SK-N-SH (cell line): ENCODE results near the gene PRSS48. TPM values are rescaled to one million over a fixed set of nuclear protein-coding genes. Genes with fewer than 3 reads are reported as not detected.

ENCODE experiments used
- CTCF ChIA-PET: fragments of 300-600, 350-600 bp; formaldehyde crosslinking; extraction: SDS; loops from one replicate; lab custom pipeline; 2021; lab: Yijun Ruan, JAX
- POLR2A ChIA-PET: fragments of 350-600 bp; sonication (Branson Sonifier 250); formaldehyde crosslinking; extraction: SDS; loops from one replicate; lab custom pipeline; 2020; ENCODE audit warnings: antibody characterized with exemption, inconsistent platforms; lab: Yijun Ruan, JAX
- DNase-seq: peaks from one replicate; pipeline ENCODE4 v3.0.0; 2012
- H2AFZ ChIP-seq: fragments of 200-600 bp; sonication (generic); 2 replicates; pipeline ENCODE4 v1.8.1; 2016; ENCODE audit warnings: antibody characterized with exemption, mild to moderate bottlenecking, low read depth
- H3F3A ChIP-seq: fragments of 200-600 bp; sonication (generic); replicated peaks from 2 replicates; pipeline ENCODE3; 2016; ENCODE audit warnings: antibody characterized with exemption, mild to moderate bottlenecking; ENCODE audit not compliant: insufficient read depth
- H3K27ac ChIP-seq, 2 experiments: fragments of 200-500 bp in 1 of 2; fragments of 200-600 bp in 1 of 2; sonication (Bioruptor generic) in 1 of 2; sonication (generic), shearing (Covaris generic) in 1 of 2; 2 replicates each; pipeline versions ENCODE4 v1.5.1 to v1.6.1; 2014 to 2016; ENCODE audit warnings: low read depth in 2 of 2, inconsistent platforms in 1 of 2, low read length in 1 of 2, mild to moderate bottlenecking in 1 of 2, mixed read lengths in 1 of 2
- H3K27me3 ChIP-seq: fragments of 200-600 bp; sonication (generic), shearing (Covaris generic); 2 replicates; pipeline ENCODE4 v1.6.1; 2016; ENCODE audit warnings: mixed run types; ENCODE audit not compliant: insufficient read depth
- H3K36me3 ChIP-seq, 2 experiments: fragments of 200-500 bp in 1 of 2; fragments of 200-600 bp in 1 of 2; sonication (Bioruptor generic) in 1 of 2; sonication (generic) in 1 of 2; replicated peaks in 1 of 2; 2 replicates each; pipeline versions ENCODE3 to v1.5.1; 2014 to 2016; ENCODE audit warnings: low read length in 1 of 2, mild to moderate bottlenecking in 1 of 2; ENCODE audit not compliant: insufficient read depth in 2 of 2, control insufficient read depth in 1 of 2
- H3K4me1 ChIP-seq, 2 experiments: fragments of 200-500 bp in 1 of 2; fragments of 200-600 bp in 1 of 2; sonication (Bioruptor generic) in 1 of 2; sonication (generic), shearing (Covaris generic) in 1 of 2; 2 replicates each; pipeline versions ENCODE4 v1.5.1 to v1.6.1; 2014 to 2016; ENCODE audit warnings: low read depth in 1 of 2, low read length in 1 of 2, mixed run types in 1 of 2; ENCODE audit not compliant: insufficient read depth in 2 of 2, control insufficient read depth in 1 of 2
- H3K4me2 ChIP-seq: fragments of 200-600 bp; sonication (generic), shearing (Covaris generic); 2 replicates; pipeline ENCODE4 v1.6.1; 2017; ENCODE audit warnings: mixed run types
- H3K4me3 ChIP-seq, 2 experiments: fragments of 200-500 bp in 1 of 2; fragments of 200-600 bp in 1 of 2; sonication (Bioruptor generic) in 1 of 2; sonication (generic), shearing (Covaris generic) in 1 of 2; 2 replicates each; pipeline versions ENCODE4 v1.5.1 to v1.8.1; 2014 to 2016; ENCODE audit warnings: low read depth in 2 of 2, inconsistent platforms in 1 of 2, low read length in 1 of 2, mild to moderate bottlenecking in 1 of 2, mixed read lengths in 1 of 2, moderate library complexity in 1 of 2
- H3K79me2 ChIP-seq: fragments of 200-600 bp; sonication (generic); 2 replicates; pipeline ENCODE4 v1.8.1; 2017; ENCODE audit warnings: mild to moderate bottlenecking; ENCODE audit not compliant: insufficient read depth
- H3K9ac ChIP-seq: fragments of 200-600 bp; sonication (generic); 2 replicates; pipeline ENCODE4 v1.6.1; 2017; ENCODE audit warnings: mixed run types
- H3K9me2 ChIP-seq: fragments of 200-600 bp; sonication (generic); 2 replicates; pipeline ENCODE4 v1.6.1; 2017; ENCODE audit warnings: mixed run types
- H3K9me3 ChIP-seq: fragments of 200-600 bp; sonication (generic); 2 replicates; pipeline ENCODE4 v1.6.1; 2017; ENCODE audit warnings: mixed run types, mild to moderate bottlenecking, moderate library complexity
- H4K20me1 ChIP-seq: fragments of 200-600 bp; sonication (generic); 2 replicates; pipeline ENCODE4 v1.6.1; 2017; ENCODE audit warnings: mild to moderate bottlenecking, mixed run types; ENCODE audit not compliant: insufficient read depth
- CTCF ChIP-seq: fragments of 200-600 bp; sonication (generic); IDR thresholded peaks from 2 replicates; pipeline ENCODE4 v1.6.1; 2017; ENCODE audit warnings: antibody characterized with exemption, mild to moderate bottlenecking, moderate library complexity
- ELF1 ChIP-seq: IDR thresholded peaks from 2 replicates; pipeline ENCODE4 v1.4.0; 2012
- FOSL2 ChIP-seq: IDR thresholded peaks from 2 replicates; pipeline ENCODE4 v1.4.0; 2012; ENCODE audit warnings: low read depth, mild to moderate bottlenecking, moderate library complexity, borderline replicate concordance
- FOXJ3 ChIP-seq: sonication (generic); formaldehyde crosslinking; IDR thresholded peaks from 2 replicates; pipeline ENCODE4 v1.5.1; 2020; ENCODE audit warnings: mild to moderate bottlenecking, missing genetic modification reagents
- IRF3 ChIP-seq: fragments of 150-350 bp; IDR thresholded peaks from 2 replicates; pipeline ENCODE4 v1.6.1; 2016; ENCODE audit warnings: mild to moderate bottlenecking, low read depth, low read length
- MEF2A ChIP-seq: IDR thresholded peaks from 2 replicates; pipeline ENCODE4 v1.4.0; 2012; ENCODE audit warnings: low read depth, borderline replicate concordance
- NFIC ChIP-seq: IDR thresholded peaks from 2 replicates; pipeline ENCODE4 v1.4.0; 2012; ENCODE audit warnings: borderline replicate concordance
- PBX3 ChIP-seq: IDR thresholded peaks from 2 replicates; pipeline ENCODE4; 2012
- REST ChIP-seq: IDR thresholded peaks from 2 replicates; pipeline ENCODE4 v1.6.1; 2012; ENCODE audit warnings: mild to moderate bottlenecking, low read depth, low read length, moderate library complexity
- RXRA ChIP-seq: IDR thresholded peaks from 2 replicates; pipeline ENCODE4 v1.4.0; 2012; ENCODE audit warnings: low read depth, mild to moderate bottlenecking, borderline replicate concordance
- SMC3 ChIP-seq: IDR thresholded peaks from 2 replicates; pipeline ENCODE4 v1.6.1; 2012; ENCODE audit warnings: low read depth, low read length, improper control_type of control experiment
- TCF12 ChIP-seq: IDR thresholded peaks from 2 replicates; pipeline ENCODE4 v1.4.0; 2012
- YY1 ChIP-seq: IDR thresholded peaks from 2 replicates; pipeline ENCODE4 v1.4.0; 2012; ENCODE audit warnings: low read depth, mild to moderate bottlenecking
- ZBTB33 ChIP-seq: IDR thresholded peaks from 2 replicates; pipeline ENCODE4 v1.4.0; 2012; ENCODE audit warnings: low read depth, borderline replicate concordance
- WGBS: methylation state at CpG from one replicate; pipeline ENCODE4 v1.1.6; 2017; ENCODE audit warnings: low lambda C conversion rate; 5-methylcytosine and 5-hydroxymethylcytosine counted together
- polyA plus RNA-seq, 3 experiments: library from polyadenylated mRNA; depleted of rRNA; stranded (reverse); fragments of >200 nt; gene quantifications; 2 replicates each; pipeline ENCODE4 v1.2.3, GENCODE V29; 2012

Gene PRSS48
- polyA plus RNA-seq, 1 of the 3 experiments (the other 2 are of a cell fraction), result not detected

- Histone ChIP-seq H3K79me2 (peaks cover 11% of the 10 kb centered on the region), H3F3A (no peaks in the 10 kb centered on the region), H3K9me2 (no peaks in the 10 kb centered on the region), H3K4me3 (no peak overlapping the region), H3K9me3 (no peaks in the 10 kb centered on the region), H4K20me1 (no peaks in the 10 kb centered on the region), H2AFZ (no peak overlapping the region), H3K36me3 (peaks cover 0 to 3% of the 10 kb centered on the region in 2 experiments), H3K27ac (no peak overlapping the region), H3K4me2 (no peak overlapping the region), H3K9ac (no peak overlapping the region), H3K27me3 (no peaks in the 10 kb centered on the region), H3K4me1 (peaks cover 0 to 10% of the 10 kb centered on the region in 2 experiments; a peak in 1 of 4 replicates)
- no peak for DNase-seq
- no peak for TF ChIP-seq ELF1
- no peak for TF ChIP-seq CTCF
- 89% methylated on average over 2 of the region's 2 CpGs for WGBS
- CTCF ChIA-PET, result no interaction called here
- POLR2A ChIA-PET, result no interaction called here
Measured at GRCh38 chr4:151256134-151256533, 20.8 kb upstream of the PRSS48 start.

GRCh38 chr4:151257704-151258103 lies 19.3 kb upstream of the PRSS48 start:
- no peak for TF ChIP-seq MEF2A
- no peak for TF ChIP-seq NFIC
- no peak for TF ChIP-seq CTCF
- no peak for TF ChIP-seq REST
- TF ChIP-seq RXRA, result no peak
- no peak for TF ChIP-seq YY1
- no peak for TF ChIP-seq FOSL2
- TF ChIP-seq FOXJ3 (CRISPR knock-in tag), result no peak
- no peak for TF ChIP-seq SMC3
- TF ChIP-seq IRF3, result no peak
- TF ChIP-seq TCF12, result no peak
- no peak for TF ChIP-seq PBX3
- no peak for TF ChIP-seq ELF1
- no peak for TF ChIP-seq ZBTB33
- H3K27ac ChIP-seq, result no peak overlapping the region
- no peak overlapping the region for H3K9ac ChIP-seq
- no peak for DNase-seq
- no peaks in the 10 kb centered on the region for H3K9me2 ChIP-seq
- ChIA-PET POLR2A (no interaction called here), CTCF (no interaction called here)
- no peaks in the 10 kb centered on the region for H4K20me1 ChIP-seq
- H2AFZ ChIP-seq, result no peak overlapping the region
- H3K79me2 ChIP-seq, result peaks cover 11% of the 10 kb centered on the region
- WGBS, result 100% methylated on average over 3 of the region's 4 CpGs
- H3F3A ChIP-seq, result no peaks in the 10 kb centered on the region
- H3K4me2 ChIP-seq, result no peak overlapping the region
- no peaks in the 10 kb centered on the region for H3K27me3 ChIP-seq
- peaks cover 0 to 6% of the 10 kb centered on the region in 2 experiments; a peak in 1 of 4 replicates for H3K4me1 ChIP-seq
- H3K9me3 ChIP-seq, result no peaks in the 10 kb centered on the region
- H3K36me3 ChIP-seq, result peaks cover 0 to 3% of the 10 kb centered on the region in 2 experiments
- no peak overlapping the region for H3K4me3 ChIP-seq
